Liver (tissue), 9 donors: ENCODE data around the gene MBLAC1. TPM values are rescaled to one million over a fixed set of nuclear protein-coding genes. Genes with fewer than 3 reads are reported as not detected.

Experiments used
- DNase-seq: peaks from one replicate; pipeline ENCODE4 v3.0.0-alpha.2; 2017; ENCODE audit warnings: low spot score
- H3K27ac ChIP-seq, 2 donors: one replicate each; pipeline ENCODE4 v1.7.0; 2013; ENCODE audit warnings: inconsistent platforms in 2 of 2, low read length in 2 of 2, control low read depth in 1 of 2, low read depth in 1 of 2, mild to moderate bottlenecking in 1 of 2
- H3K27me3 ChIP-seq, 4 donors: one replicate each; pipeline versions ENCODE4 v1.6.1 to v1.7.0; 2013; ENCODE audit warnings: low read length in 3 of 4, inconsistent platforms in 1 of 4, mild to moderate bottlenecking in 1 of 4, moderate library complexity in 1 of 4; ENCODE audit not compliant: control insufficient read depth in 4 of 4, insufficient read depth in 4 of 4
- H3K36me3 ChIP-seq, 4 donors: one replicate each; pipeline versions ENCODE4 v1.6.1 to v1.7.0; 2013; ENCODE audit warnings: low read length in 3 of 4, mild to moderate bottlenecking in 3 of 4, low read depth in 1 of 4, moderate library complexity in 1 of 4; ENCODE audit not compliant: control insufficient read depth in 4 of 4, insufficient read depth in 3 of 4
- H3K4me1 ChIP-seq, 4 donors: one replicate each; pipeline versions ENCODE4 v1.6.1 to v1.7.0; 2013; ENCODE audit warnings: low read length in 3 of 4, mild to moderate bottlenecking in 3 of 4, moderate library complexity in 1 of 4; ENCODE audit not compliant: control insufficient read depth in 4 of 4, insufficient read depth in 4 of 4
- H3K4me3 ChIP-seq, 3 donors: one replicate each; pipeline versions ENCODE4 v1.6.1 to v1.7.0; 2013; ENCODE audit warnings: low read length in 3 of 3, control low read depth in 1 of 3, low read depth in 1 of 3, mild to moderate bottlenecking in 1 of 3
- H3K9ac ChIP-seq, 2 donors: one replicate each; pipeline ENCODE4 v1.7.0; 2013; ENCODE audit warnings: low read length in 2 of 2, mild to moderate bottlenecking in 2 of 2, moderate library complexity in 2 of 2, control low read depth in 1 of 2, low read depth in 1 of 2
- H3K9me3 ChIP-seq, 4 donors: one replicate each; pipeline versions ENCODE4 v1.6.1 to v1.7.0; 2013; ENCODE audit warnings: low read length in 3 of 4; ENCODE audit not compliant: control insufficient read depth in 4 of 4
- EGR1 ChIP-seq, 2 donors: IDR thresholded peaks; 2 replicates each; pipeline ENCODE4 v1.6.1; 2016 to 2018; ENCODE audit warnings: antibody characterized with exemption in 2 of 2, low read depth in 2 of 2
- FOXA1 ChIP-seq: IDR thresholded peaks from 2 replicates; pipeline ENCODE4 v1.6.1; 2016; ENCODE audit warnings: antibody characterized with exemption
- FOXA2 ChIP-seq: IDR thresholded peaks from 2 replicates; pipeline ENCODE4 v1.6.1; 2016; ENCODE audit warnings: antibody characterized with exemption
- GABPA ChIP-seq, 2 donors: IDR thresholded peaks in 1 of 2; conservative IDR thresholded peaks in 1 of 2; 2 replicates each; pipeline ENCODE4 v1.6.1; 2016; ENCODE audit warnings: antibody characterized with exemption in 2 of 2, mild to moderate bottlenecking in 1 of 2, moderate library complexity in 1 of 2
- HNF4A ChIP-seq, 2 donors: conservative IDR thresholded peaks; 2 replicates each; pipeline ENCODE4 v1.6.1; 2016; ENCODE audit warnings: antibody characterized with exemption in 2 of 2, mild to moderate bottlenecking in 2 of 2
- JUND ChIP-seq, 2 donors: IDR thresholded peaks; 2 replicates each; pipeline ENCODE4 v1.6.1; 2016; ENCODE audit warnings: antibody characterized with exemption in 2 of 2
- NR2F2 ChIP-seq: IDR thresholded peaks from 2 replicates; pipeline ENCODE4 v1.6.1; 2016; ENCODE audit warnings: antibody characterized with exemption
- RAD21 ChIP-seq, 2 donors: IDR thresholded peaks; 2 replicates each; pipeline ENCODE4 v1.6.1; 2016; ENCODE audit warnings: antibody characterized with exemption in 2 of 2, mild to moderate bottlenecking in 2 of 2
- RXRA ChIP-seq, 2 donors: IDR thresholded peaks; 2 replicates each; pipeline ENCODE4 v1.6.1; 2017 to 2018; ENCODE audit warnings: antibody characterized with exemption in 2 of 2, mild to moderate bottlenecking in 1 of 2
- TAF1 ChIP-seq: conservative IDR thresholded peaks from 2 replicates; pipeline ENCODE4 v1.6.1; 2016; ENCODE audit warnings: antibody characterized with exemption, mild to moderate bottlenecking
- YY1 ChIP-seq: IDR thresholded peaks from 2 replicates; pipeline ENCODE4 v1.6.1; 2016; ENCODE audit warnings: antibody characterized with exemption, mild to moderate bottlenecking
- WGBS: extraction: QIAGEN DNeasy Blood & Tissue Kit; methylation state at CpG from one replicate; pipeline ENCODE4 v1.1.7; 2013; 5-methylcytosine and 5-hydroxymethylcytosine counted together
- polyA plus RNA-seq, 2 donors: library from polyadenylated mRNA; stranded (reverse) in 1 of 2; unstranded in 1 of 2; fragments of 200-250 nt in 1 of 2; fragments of >200 nt in 1 of 2; fragmentation: Nextera tagmentation in 1 of 2; extraction: Ambion mirVana in 1 of 2; gene quantifications; one replicate each; pipeline versions ENCODE4 v1.2.1 to v1.2.3, GENCODE V29; 2013 to 2015
- total RNA-seq, 2 donors: library from RNA; depleted of rRNA; stranded (reverse); fragments of >200 nt; gene quantifications; one replicate each; pipeline ENCODE4 v1.2.3, GENCODE V29; 2014
- TF ChIP-seq, protein P1 (sequence below): IDR thresholded peaks from 2 replicates; pipeline ENCODE4 v1.6.1; 2016; ENCODE audit warnings: antibody characterized with exemption, mild to moderate bottlenecking
- TF ChIP-seq, protein P2 (sequence below): fragments of 150-350 bp; IDR thresholded peaks from 2 replicates; pipeline ENCODE4 v1.5.1; 2017; ENCODE audit warnings: improper control_type of control experiment, low read depth, low read length; ENCODE audit not compliant: missing input control
- TF ChIP-seq, protein P3 (sequence below): IDR thresholded peaks from 2 replicates; pipeline ENCODE4 v1.6.1; 2016; ENCODE audit warnings: antibody characterized with exemption
- TF ChIP-seq, protein P4 (sequence below): IDR thresholded peaks from 2 replicates; pipeline ENCODE4 v1.6.1; 2016; ENCODE audit warnings: antibody characterized with exemption
- donor health status: healthy.
- donor health status: healthy.
- donor health status: healthy.
- donor health status: healthy.
- donor health status: healthy.

Gene MBLAC1
- total and polyA plus RNA-seq, 4 donors, result 1.0 to 1.4 (median 1.3) TPM

DNA sequence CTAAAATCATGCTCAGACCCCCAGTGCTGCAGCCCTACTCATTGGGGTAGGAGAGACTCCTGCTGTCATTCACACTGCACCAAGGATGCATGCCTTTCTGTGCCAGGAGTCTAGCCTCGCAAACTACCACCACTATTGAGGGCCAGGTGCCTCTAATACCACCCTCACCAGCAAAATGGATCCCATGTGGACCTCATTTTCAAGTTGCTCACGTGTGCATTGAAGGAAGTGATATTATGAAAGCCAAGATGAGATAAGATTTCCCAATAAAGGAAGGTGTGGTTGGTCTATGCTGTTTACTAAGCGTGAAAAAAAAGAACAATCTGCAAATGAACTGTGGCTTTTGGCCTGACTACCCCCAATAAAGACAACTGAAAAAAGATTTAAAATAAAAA lies 14.8 kb downstream of the MBLAC1 start (continued):
- TF ChIP-seq, protein P1, sequence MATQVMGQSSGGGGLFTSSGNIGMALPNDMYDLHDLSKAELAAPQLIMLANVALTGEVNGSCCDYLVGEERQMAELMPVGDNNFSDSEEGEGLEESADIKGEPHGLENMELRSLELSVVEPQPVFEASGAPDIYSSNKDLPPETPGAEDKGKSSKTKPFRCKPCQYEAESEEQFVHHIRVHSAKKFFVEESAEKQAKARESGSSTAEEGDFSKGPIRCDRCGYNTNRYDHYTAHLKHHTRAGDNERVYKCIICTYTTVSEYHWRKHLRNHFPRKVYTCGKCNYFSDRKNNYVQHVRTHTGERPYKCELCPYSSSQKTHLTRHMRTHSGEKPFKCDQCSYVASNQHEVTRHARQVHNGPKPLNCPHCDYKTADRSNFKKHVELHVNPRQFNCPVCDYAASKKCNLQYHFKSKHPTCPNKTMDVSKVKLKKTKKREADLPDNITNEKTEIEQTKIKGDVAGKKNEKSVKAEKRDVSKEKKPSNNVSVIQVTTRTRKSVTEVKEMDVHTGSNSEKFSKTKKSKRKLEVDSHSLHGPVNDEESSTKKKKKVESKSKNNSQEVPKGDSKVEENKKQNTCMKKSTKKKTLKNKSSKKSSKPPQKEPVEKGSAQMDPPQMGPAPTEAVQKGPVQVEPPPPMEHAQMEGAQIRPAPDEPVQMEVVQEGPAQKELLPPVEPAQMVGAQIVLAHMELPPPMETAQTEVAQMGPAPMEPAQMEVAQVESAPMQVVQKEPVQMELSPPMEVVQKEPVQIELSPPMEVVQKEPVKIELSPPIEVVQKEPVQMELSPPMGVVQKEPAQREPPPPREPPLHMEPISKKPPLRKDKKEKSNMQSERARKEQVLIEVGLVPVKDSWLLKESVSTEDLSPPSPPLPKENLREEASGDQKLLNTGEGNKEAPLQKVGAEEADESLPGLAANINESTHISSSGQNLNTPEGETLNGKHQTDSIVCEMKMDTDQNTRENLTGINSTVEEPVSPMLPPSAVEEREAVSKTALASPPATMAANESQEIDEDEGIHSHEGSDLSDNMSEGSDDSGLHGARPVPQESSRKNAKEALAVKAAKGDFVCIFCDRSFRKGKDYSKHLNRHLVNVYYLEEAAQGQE, result no peak
- TF ChIP-seq NR2F2 (no peak), JUND (IDR thresholded peaks at IDR 0.05) (no peak), GABPA (IDR thresholded peaks at IDR 0.05 in 1 of 2, conservative IDR thresholded peaks at IDR 0.05 in 1 of 2) (no peak)
- TF ChIP-seq, protein P2, sequence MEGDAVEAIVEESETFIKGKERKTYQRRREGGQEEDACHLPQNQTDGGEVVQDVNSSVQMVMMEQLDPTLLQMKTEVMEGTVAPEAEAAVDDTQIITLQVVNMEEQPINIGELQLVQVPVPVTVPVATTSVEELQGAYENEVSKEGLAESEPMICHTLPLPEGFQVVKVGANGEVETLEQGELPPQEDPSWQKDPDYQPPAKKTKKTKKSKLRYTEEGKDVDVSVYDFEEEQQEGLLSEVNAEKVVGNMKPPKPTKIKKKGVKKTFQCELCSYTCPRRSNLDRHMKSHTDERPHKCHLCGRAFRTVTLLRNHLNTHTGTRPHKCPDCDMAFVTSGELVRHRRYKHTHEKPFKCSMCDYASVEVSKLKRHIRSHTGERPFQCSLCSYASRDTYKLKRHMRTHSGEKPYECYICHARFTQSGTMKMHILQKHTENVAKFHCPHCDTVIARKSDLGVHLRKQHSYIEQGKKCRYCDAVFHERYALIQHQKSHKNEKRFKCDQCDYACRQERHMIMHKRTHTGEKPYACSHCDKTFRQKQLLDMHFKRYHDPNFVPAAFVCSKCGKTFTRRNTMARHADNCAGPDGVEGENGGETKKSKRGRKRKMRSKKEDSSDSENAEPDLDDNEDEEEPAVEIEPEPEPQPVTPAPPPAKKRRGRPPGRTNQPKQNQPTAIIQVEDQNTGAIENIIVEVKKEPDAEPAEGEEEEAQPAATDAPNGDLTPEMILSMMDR, result no peak

DNA sequence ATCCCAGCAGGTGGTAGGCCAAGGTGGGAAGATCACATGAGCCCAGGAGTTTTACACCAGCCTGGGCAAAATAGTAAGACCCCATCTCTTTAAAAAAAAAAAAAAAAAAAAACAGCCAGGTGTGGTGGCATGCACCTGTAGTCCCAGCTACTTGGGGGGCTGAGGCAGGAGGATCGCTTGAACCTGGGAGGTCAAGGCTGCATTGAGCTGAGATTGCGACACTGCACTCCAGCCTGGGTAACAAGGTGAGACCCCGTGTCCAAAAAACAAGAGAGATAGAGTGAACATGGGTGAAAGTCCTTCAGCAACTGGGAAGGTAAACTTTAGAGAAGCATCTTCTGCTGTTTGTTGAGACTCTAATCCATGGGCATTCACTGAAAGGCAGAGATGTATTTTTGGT lies 15.7 kb downstream of the MBLAC1 start:
- Histone ChIP-seq H3K4me3 (no peak overlapping the region), H3K27me3 (no peaks in the 10 kb centered on the region), H3K9ac (no peak overlapping the region), H3K27ac (no peak overlapping the region), H3K9me3 (no peaks in the 10 kb centered on the region), H3K36me3 (no peaks in the 10 kb centered on the region), H3K4me1 (peaks cover 0 to 2% (median 0%) of the 10 kb centered on the region in 4 donors)
- no peak for DNase-seq
- TF ChIP-seq EGR1 (IDR thresholded peaks at IDR 0.05; ENCODE audit: low read depth in 2 of 2) (no peak), RXRA (IDR thresholded peaks at IDR 0.05) (no peak), HNF4A (conservative IDR thresholded peaks at IDR 0.05) (no peak), TAF1 (no peak), RAD21 (IDR thresholded peaks at IDR 0.05) (no peak), FOXA2 (no peak), NR2F2 (no peak), YY1 (no peak), FOXA1 (no peak), GABPA (IDR thresholded peaks at IDR 0.05 in 1 of 2, conservative IDR thresholded peaks at IDR 0.05 in 1 of 2) (no peak), JUND (IDR thresholded peaks at IDR 0.05) (no peak)
- TF ChIP-seq, protein P2, result no peak
- TF ChIP-seq, protein P3, sequence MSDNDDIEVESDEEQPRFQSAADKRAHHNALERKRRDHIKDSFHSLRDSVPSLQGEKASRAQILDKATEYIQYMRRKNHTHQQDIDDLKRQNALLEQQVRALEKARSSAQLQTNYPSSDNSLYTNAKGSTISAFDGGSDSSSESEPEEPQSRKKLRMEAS, result no peak
- TF ChIP-seq, protein P4, sequence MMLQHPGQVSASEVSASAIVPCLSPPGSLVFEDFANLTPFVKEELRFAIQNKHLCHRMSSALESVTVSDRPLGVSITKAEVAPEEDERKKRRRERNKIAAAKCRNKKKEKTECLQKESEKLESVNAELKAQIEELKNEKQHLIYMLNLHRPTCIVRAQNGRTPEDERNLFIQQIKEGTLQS, result no peak
- WGBS, result 72% methylated on average over 3 of the region's 3 CpGs
